ENCODE results near the gene CABP2. TPM values are rescaled to one million over a fixed set of nuclear protein-coding genes. Genes with fewer than 3 reads are reported as not detected.

The CABP2 gene
- total RNA-seq, 1 experiment from 2014 or later, result not detected

GRCh38 chr11:67520856-67521824, 2.1 kb downstream of the CABP2 start:
- no peak overlapping the region for H3K23ac ChIP-seq (ENCODE audit: insufficient read length, low read depth, low read length)
- no CpG with 5 or more reads among the region's 16 CpGs for WGBS (ENCODE audit: extremely low coverage, insufficient read length, low lambda C conversion rate)
- no peak overlapping the region for H2BK12ac ChIP-seq (ENCODE audit: insufficient read length, low read depth, low read length)
- H3K9me3 Mint-ChIP-seq, result no peaks in the 10 kb centered on the region
- H3K56ac ChIP-seq (ENCODE audit: insufficient read length, low read depth, low read length), result no peak overlapping the region
- H3K79me1 ChIP-seq (ENCODE audit: insufficient read depth, low read depth, low read length, poor library complexity, severe bottlenecking), result no peaks in the 10 kb centered on the region
- H3K4me1 Mint-ChIP-seq, result no peaks in the 10 kb centered on the region; a peak in 1 of 4 replicates
- no peaks in the 10 kb centered on the region for H4K20me1 ChIP-seq (ENCODE audit: control insufficient read depth, insufficient read depth, insufficient read length)
- no peak for DNase-seq
- no peak overlapping the region for H3K18ac ChIP-seq (ENCODE audit: insufficient read length, low read depth, low read length)
- H3K36me3 Mint-ChIP-seq (ENCODE audit: insufficient read depth in 1 of 3, low read depth in 3 of 3), result no peaks in the 10 kb centered on the region
- no peaks in the 10 kb centered on the region for H3K4me1 ChIP-seq (ENCODE audit: insufficient read depth, low read length)
- H3K4me3 Mint-ChIP-seq, result no peak overlapping the region
- H4K5ac ChIP-seq (ENCODE audit: insufficient read length, low read depth, low read length), result no peak overlapping the region
- no peak overlapping the region for H3T11ph ChIP-seq (ENCODE audit: low read length)
- H2BK5ac ChIP-seq (ENCODE audit: insufficient read length, low read length), result no peak overlapping the region
- H3K79me2 ChIP-seq (ENCODE audit: insufficient read depth, low read length), result no peaks in the 10 kb centered on the region
- no peak overlapping the region for H2AK5ac ChIP-seq (ENCODE audit: insufficient read length, low read length)
- H4K91ac ChIP-seq (ENCODE audit: insufficient read length, low read depth, low read length), result no peak overlapping the region
- no peaks in the 10 kb centered on the region for H3K23me2 ChIP-seq (ENCODE audit: insufficient read length, low read depth, low read length, poor library complexity, severe bottlenecking)
- H3K27me3 ChIP-seq (ENCODE audit: insufficient read depth, low read length), result no peaks in the 10 kb centered on the region
- no peak overlapping the region for H3K9ac ChIP-seq (ENCODE audit: extremely low read depth, insufficient read length, low read length)
- peaks cover 15% of the 10 kb centered on the region for H3K27me3 Mint-ChIP-seq (ENCODE audit: low read depth)
- H3K4ac ChIP-seq (ENCODE audit: low read depth, low read length), result no peak overlapping the region
- no peak overlapping the region for H2BK120ac ChIP-seq (ENCODE audit: low read depth, low read length, poor library complexity, severe bottlenecking)
- H4K8ac ChIP-seq (replicated peaks; ENCODE audit: insufficient read length, low read depth, low read length), result no peak overlapping the region
- no peak overlapping the region for H2BK20ac ChIP-seq (ENCODE audit: low read depth, low read length, poor library complexity, severe bottlenecking)
- no peak overlapping the region for H3K27ac Mint-ChIP-seq
- H3K4me2 ChIP-seq (ENCODE audit: insufficient read depth, insufficient read length, low read length), result no peak overlapping the region
- no peak for TF ChIP-seq CTCF (conservative IDR thresholded peaks at IDR 0.05)
- no peak overlapping the region for H2BK15ac ChIP-seq (ENCODE audit: low read depth, low read length)
- H3K27ac ChIP-seq (ENCODE audit: insufficient read length, low read depth, low read length), result no peak overlapping the region
- H3K9me3 ChIP-seq (ENCODE audit: control insufficient read depth, low read depth, low read length), result no peaks in the 10 kb centered on the region
- no peak overlapping the region for H2AFZ ChIP-seq (ENCODE audit: low read length)
- no peak overlapping the region for H3K14ac ChIP-seq (ENCODE audit: insufficient read depth, low read length)
